DND-41 (cell line): ENCODE data around the gene MYBPHL.

ENCODE experiments used
- CTCF ChIP-seq: IDR thresholded peaks from 2 replicates; pipeline ENCODE4 v1.5.1; 2012; ENCODE audit warnings: borderline replicate concordance, low read length, moderate library complexity, mild to moderate bottlenecking; ENCODE audit not compliant: poor library complexity, severe bottlenecking; ENCODE audit errors: extremely low read depth
- EZH2 ChIP-seq: IDR thresholded peaks from 3 replicates; pipeline ENCODE4 v1.6.1; 2012; ENCODE audit warnings: borderline replicate concordance, low read depth, mild to moderate bottlenecking, moderate library complexity, low read length, inconsistent platforms; ENCODE audit not compliant: severe bottlenecking

DNA sequence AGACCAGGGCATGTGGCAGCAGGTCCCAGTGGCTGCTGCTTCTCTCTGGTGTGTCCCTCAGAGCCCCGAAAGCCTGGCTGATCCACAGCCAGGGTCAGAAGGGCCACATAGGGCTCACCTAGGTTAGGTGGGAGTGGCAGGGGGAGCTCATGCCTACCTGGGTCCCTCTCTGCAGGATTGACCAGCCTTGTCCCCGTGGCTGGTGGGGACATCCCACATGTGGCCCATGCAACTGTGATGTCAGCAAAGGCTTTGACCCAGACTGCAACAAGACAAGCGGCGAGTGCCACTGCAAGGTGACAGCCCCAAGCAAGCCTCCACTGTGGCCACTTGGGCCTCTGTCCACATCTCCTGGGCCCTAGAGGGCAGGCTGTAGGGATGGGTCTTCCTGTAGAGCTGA is 41.8 kb downstream of the MYBPHL start:
- TF ChIP-seq CTCF, result no peak
- TF ChIP-seq EZH2, result no peak
